GM12878 (cell line): ENCODE data around the gene MYOCOS. TPM values are rescaled to one million over a fixed set of nuclear protein-coding genes. Genes with fewer than 3 reads are reported as not detected.

ENCODE experiments used
- BCL11A ChIP-seq: IDR thresholded peaks from 2 replicates; pipeline ENCODE4 v1.6.1; 2011; ENCODE audit warnings: low read depth, low read length
- CBX5 ChIP-seq: sonication (generic); IDR thresholded peaks from 2 replicates; pipeline ENCODE4 v1.6.1; 2016; ENCODE audit warnings: low read depth, moderate library complexity, mild to moderate bottlenecking, inconsistent platforms
- FOXM1 ChIP-seq: IDR thresholded peaks from 2 replicates; pipeline ENCODE4 v1.6.1; 2012; ENCODE audit warnings: low read depth, mild to moderate bottlenecking, inconsistent platforms, low read length, moderate library complexity
- HDGF ChIP-seq: fragments of 450-650 bp; IDR thresholded peaks from 2 replicates; pipeline ENCODE4 v1.6.1; 2016; ENCODE audit warnings: antibody characterized with exemption
- IKZF2 ChIP-seq, 2 experiments: fragments of 450-650 bp; IDR thresholded peaks; 2 replicates each; pipeline ENCODE4 v1.6.1; 2017; ENCODE audit warnings: mild to moderate bottlenecking in 2 of 2, moderate library complexity in 2 of 2
- MEF2B ChIP-seq: fragments of 450-650 bp; IDR thresholded peaks from 2 replicates; pipeline ENCODE4 v1.6.1; 2018; ENCODE audit warnings: mild to moderate bottlenecking, moderate library complexity; ENCODE audit not compliant: partially characterized antibody, poor library complexity, severe bottlenecking
- MYC ChIP-seq: IDR thresholded peaks from 2 replicates; pipeline ENCODE4 v1.6.1; 2011; ENCODE audit warnings: mild to moderate bottlenecking, low read length, moderate library complexity, inconsistent platforms; ENCODE audit not compliant: insufficient read depth, insufficient replicate concordance, insufficient read length, severe bottlenecking
- NR2C1 ChIP-seq: fragments of 450-650 bp; IDR thresholded peaks from 2 replicates; pipeline ENCODE4 v1.6.1; 2017; ENCODE audit warnings: antibody characterized with exemption, mild to moderate bottlenecking, moderate library complexity
- RAD21 ChIP-seq: IDR thresholded peaks from 2 replicates; pipeline ENCODE4 v1.6.1; 2011; ENCODE audit warnings: mild to moderate bottlenecking, low read depth, low read length, moderate library complexity; ENCODE audit not compliant: insufficient read depth
- SREBF1 ChIP-seq: IDR thresholded peaks from 2 replicates; pipeline ENCODE4 v1.6.1; 2012; ENCODE audit warnings: mild to moderate bottlenecking, low read length
- ZNF207 ChIP-seq: fragments of 450-650 bp; IDR thresholded peaks from 2 replicates; pipeline ENCODE4 v1.6.1; 2014; ENCODE audit warnings: antibody characterized with exemption, mild to moderate bottlenecking, borderline replicate concordance
- polyA plus RNA-seq, 11 experiments: library from polyadenylated mRNA; depleted of rRNA in 4 of 11; unstranded in 6 of 11; stranded (reverse) in 5 of 11; fragments of >200 nt; fragmentation: Nextera tagmentation in 4 of 11; fragmentation: Illumina TruSeq in 1 of 11; extraction: Ambion mirVana in 4 of 11; extraction: Trizol in 1 of 11; gene quantifications; 1 replicate in 1 of 11; 2 replicates in 10 of 11; pipeline versions ENCODE4 v1.2.1 to v1.2.3, GENCODE V29; 2011 to 2016; ENCODE audit warnings: inconsistent platforms in 2 of 11, missing spikeins in 2 of 11, low read depth in 1 of 11
- total RNA-seq, 4 experiments: library from RNA; depleted of rRNA in 3 of 4; stranded (reverse); fragments of >200 nt in 3 of 4; fragmentation: Illumina TruSeq in 1 of 4; extraction: Trizol in 1 of 4; gene quantifications; 2 replicates each; pipeline versions ENCODE4 v1.2.1 to v1.2.3, GENCODE V29; 2013 to 2021
- TF ChIP-seq, protein P1 (sequence below): IDR thresholded peaks from 2 replicates; pipeline ENCODE4 v1.6.1; 2012; ENCODE audit warnings: improper control_type of control experiment, low read depth, low read length; ENCODE audit not compliant: insufficient replicate concordance
- TF ChIP-seq, protein P2 (sequence below): fragments of 450-650 bp; formaldehyde crosslinking; IDR thresholded peaks from 2 replicates; pipeline ENCODE4 v1.4.0; 2020; ENCODE audit warnings: mild to moderate bottlenecking, moderate library complexity
- TF ChIP-seq, protein P3 (sequence below): IDR thresholded peaks from 2 replicates; pipeline ENCODE4 v1.6.1; 2011; ENCODE audit warnings: low read depth, mild to moderate bottlenecking, low read length, moderate library complexity, borderline replicate concordance; ENCODE audit errors: extremely low read depth
- TF ChIP-seq, protein P4 (sequence below), 3 experiments: IDR thresholded peaks in 2 of 3; conservative IDR thresholded peaks in 1 of 3; 2 replicates each; pipeline ENCODE4 v1.5.1; 2011; ENCODE audit warnings: low read depth in 3 of 3, low read length in 3 of 3, mild to moderate bottlenecking in 3 of 3, control low read depth in 2 of 3, moderate library complexity in 2 of 3, inconsistent platforms in 1 of 3, mixed read lengths in 1 of 3; ENCODE audit not compliant: control insufficient read depth in 2 of 3, insufficient read depth in 1 of 3; ENCODE audit errors: extremely low read depth in 1 of 3
- TF ChIP-seq, protein P5 (sequence below): fragments of 450-650 bp; conservative IDR thresholded peaks from 2 replicates; pipeline ENCODE4 v1.6.1; 2017; ENCODE audit warnings: mild to moderate bottlenecking, moderate library complexity

MYOCOS gene
- total and polyA plus RNA-seq, 10 of the 15 experiments (the other 5 are each of a cell fraction or from before 2014, with no cell fraction given) = 0.12 to 0.24 (median 0.16) TPM; not detected in 4

DNA sequence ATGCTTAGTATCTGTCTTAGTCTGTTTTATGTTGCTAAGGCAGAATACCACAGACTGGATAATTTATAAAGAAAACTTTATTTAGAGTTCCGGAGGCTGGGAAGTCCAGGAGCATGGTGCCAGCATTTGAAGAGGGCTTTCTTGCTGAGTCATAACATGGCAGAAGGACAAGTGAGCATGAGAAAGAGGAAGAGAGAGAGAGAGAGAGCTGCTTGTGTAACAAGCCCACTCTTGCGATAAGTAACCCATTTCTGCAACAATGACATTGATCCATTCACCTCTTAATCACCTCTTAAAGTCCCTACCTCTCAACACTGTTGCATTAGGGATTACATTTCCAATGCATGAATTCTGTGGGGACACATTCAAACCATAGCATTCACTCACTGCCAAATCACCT, 11.7 kb upstream of the MYOCOS start (continued):
- TF ChIP-seq, protein P1, sequence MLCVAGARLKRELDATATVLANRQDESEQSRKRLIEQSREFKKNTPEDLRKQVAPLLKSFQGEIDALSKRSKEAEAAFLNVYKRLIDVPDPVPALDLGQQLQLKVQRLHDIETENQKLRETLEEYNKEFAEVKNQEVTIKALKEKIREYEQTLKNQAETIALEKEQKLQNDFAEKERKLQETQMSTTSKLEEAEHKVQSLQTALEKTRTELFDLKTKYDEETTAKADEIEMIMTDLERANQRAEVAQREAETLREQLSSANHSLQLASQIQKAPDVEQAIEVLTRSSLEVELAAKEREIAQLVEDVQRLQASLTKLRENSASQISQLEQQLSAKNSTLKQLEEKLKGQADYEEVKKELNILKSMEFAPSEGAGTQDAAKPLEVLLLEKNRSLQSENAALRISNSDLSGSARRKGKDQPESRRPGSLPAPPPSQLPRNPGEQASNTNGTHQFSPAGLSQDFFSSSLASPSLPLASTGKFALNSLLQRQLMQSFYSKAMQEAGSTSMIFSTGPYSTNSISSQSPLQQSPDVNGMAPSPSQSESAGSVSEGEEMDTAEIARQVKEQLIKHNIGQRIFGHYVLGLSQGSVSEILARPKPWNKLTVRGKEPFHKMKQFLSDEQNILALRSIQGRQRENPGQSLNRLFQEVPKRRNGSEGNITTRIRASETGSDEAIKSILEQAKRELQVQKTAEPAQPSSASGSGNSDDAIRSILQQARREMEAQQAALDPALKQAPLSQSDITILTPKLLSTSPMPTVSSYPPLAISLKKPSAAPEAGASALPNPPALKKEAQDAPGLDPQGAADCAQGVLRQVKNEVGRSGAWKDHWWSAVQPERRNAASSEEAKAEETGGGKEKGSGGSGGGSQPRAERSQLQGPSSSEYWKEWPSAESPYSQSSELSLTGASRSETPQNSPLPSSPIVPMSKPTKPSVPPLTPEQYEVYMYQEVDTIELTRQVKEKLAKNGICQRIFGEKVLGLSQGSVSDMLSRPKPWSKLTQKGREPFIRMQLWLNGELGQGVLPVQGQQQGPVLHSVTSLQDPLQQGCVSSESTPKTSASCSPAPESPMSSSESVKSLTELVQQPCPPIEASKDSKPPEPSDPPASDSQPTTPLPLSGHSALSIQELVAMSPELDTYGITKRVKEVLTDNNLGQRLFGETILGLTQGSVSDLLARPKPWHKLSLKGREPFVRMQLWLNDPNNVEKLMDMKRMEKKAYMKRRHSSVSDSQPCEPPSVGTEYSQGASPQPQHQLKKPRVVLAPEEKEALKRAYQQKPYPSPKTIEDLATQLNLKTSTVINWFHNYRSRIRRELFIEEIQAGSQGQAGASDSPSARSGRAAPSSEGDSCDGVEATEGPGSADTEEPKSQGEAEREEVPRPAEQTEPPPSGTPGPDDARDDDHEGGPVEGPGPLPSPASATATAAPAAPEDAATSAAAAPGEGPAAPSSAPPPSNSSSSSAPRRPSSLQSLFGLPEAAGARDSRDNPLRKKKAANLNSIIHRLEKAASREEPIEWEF = peak; percentile 74
- TF ChIP-seq NR2C1 (no peak), BCL11A (peak; percentile 65), CBX5 (no peak), FOXM1 (no peak), IKZF2 (IDR thresholded peaks at IDR 0.05) (peak; percentile 95), ZNF207 (no peak), HDGF (no peak), MYC (no peak), RAD21 (no peak), MEF2B (peak; percentile 44), SREBF1 (no peak)
- TF ChIP-seq, protein P2, sequence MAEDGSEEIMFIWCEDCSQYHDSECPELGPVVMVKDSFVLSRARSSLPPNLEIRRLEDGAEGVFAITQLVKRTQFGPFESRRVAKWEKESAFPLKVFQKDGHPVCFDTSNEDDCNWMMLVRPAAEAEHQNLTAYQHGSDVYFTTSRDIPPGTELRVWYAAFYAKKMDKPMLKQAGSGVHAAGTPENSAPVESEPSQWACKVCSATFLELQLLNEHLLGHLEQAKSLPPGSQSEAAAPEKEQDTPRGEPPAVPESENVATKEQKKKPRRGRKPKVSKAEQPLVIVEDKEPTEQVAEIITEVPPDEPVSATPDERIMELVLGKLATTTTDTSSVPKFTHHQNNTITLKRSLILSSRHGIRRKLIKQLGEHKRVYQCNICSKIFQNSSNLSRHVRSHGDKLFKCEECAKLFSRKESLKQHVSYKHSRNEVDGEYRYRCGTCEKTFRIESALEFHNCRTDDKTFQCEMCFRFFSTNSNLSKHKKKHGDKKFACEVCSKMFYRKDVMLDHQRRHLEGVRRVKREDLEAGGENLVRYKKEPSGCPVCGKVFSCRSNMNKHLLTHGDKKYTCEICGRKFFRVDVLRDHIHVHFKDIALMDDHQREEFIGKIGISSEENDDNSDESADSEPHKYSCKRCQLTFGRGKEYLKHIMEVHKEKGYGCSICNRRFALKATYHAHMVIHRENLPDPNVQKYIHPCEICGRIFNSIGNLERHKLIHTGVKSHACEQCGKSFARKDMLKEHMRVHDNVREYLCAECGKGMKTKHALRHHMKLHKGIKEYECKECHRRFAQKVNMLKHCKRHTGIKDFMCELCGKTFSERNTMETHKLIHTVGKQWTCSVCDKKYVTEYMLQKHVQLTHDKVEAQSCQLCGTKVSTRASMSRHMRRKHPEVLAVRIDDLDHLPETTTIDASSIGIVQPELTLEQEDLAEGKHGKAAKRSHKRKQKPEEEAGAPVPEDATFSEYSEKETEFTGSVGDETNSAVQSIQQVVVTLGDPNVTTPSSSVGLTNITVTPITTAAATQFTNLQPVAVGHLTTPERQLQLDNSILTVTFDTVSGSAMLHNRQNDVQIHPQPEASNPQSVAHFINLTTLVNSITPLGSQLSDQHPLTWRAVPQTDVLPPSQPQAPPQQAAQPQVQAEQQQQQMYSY = no peak
- TF ChIP-seq, protein P3, sequence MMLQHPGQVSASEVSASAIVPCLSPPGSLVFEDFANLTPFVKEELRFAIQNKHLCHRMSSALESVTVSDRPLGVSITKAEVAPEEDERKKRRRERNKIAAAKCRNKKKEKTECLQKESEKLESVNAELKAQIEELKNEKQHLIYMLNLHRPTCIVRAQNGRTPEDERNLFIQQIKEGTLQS = no peak
- TF ChIP-seq, protein P4, sequence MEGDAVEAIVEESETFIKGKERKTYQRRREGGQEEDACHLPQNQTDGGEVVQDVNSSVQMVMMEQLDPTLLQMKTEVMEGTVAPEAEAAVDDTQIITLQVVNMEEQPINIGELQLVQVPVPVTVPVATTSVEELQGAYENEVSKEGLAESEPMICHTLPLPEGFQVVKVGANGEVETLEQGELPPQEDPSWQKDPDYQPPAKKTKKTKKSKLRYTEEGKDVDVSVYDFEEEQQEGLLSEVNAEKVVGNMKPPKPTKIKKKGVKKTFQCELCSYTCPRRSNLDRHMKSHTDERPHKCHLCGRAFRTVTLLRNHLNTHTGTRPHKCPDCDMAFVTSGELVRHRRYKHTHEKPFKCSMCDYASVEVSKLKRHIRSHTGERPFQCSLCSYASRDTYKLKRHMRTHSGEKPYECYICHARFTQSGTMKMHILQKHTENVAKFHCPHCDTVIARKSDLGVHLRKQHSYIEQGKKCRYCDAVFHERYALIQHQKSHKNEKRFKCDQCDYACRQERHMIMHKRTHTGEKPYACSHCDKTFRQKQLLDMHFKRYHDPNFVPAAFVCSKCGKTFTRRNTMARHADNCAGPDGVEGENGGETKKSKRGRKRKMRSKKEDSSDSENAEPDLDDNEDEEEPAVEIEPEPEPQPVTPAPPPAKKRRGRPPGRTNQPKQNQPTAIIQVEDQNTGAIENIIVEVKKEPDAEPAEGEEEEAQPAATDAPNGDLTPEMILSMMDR (IDR thresholded peaks at IDR 0.05 in 2 of 3, conservative IDR thresholded peaks at IDR 0.05 in 1 of 3; ENCODE audit: control insufficient read depth in 2 of 3, extremely low read depth in 1 of 3, insufficient read depth in 1 of 3, low read depth in 3 of 3, low read length in 3 of 3) = no peak
- TF ChIP-seq, protein P5, sequence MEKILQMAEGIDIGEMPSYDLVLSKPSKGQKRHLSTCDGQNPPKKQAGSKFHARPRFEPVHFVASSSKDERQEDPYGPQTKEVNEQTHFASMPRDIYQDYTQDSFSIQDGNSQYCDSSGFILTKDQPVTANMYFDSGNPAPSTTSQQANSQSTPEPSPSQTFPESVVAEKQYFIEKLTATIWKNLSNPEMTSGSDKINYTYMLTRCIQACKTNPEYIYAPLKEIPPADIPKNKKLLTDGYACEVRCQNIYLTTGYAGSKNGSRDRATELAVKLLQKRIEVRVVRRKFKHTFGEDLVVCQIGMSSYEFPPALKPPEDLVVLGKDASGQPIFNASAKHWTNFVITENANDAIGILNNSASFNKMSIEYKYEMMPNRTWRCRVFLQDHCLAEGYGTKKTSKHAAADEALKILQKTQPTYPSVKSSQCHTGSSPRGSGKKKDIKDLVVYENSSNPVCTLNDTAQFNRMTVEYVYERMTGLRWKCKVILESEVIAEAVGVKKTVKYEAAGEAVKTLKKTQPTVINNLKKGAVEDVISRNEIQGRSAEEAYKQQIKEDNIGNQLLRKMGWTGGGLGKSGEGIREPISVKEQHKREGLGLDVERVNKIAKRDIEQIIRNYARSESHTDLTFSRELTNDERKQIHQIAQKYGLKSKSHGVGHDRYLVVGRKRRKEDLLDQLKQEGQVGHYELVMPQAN = no peak
